Measurements from ENCODE around the gene RHO.

Gene RHO

GRCh38 chr3:129575233-129575996 lies 47.0 kb downstream of the RHO start:
- in situ Hi-C loops (cut with MboI; ENCODE audit: low sequenced_read_pairs), result no loop called here

DNA sequence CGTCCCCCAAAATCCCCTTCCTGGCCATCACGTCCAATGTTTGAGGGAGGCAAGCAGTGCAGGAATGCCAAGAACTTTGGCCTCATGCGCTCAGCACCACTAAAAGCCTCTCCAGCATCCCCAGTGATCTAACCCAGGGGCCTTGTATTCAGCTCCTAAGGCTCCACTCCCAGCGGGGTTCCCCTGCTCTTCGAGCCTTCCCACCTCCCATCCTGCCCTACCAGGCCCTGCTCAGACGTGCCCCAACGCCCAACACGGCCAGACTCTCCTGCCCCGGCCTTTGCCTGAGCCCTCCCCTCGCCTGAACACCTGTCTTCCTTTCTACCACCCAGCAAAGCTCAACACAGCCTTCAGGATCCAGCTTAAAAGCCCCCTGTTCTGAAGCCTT lies 47.6 kb downstream of the RHO start:
- in situ Hi-C loops (cut with MboI; ENCODE audit: low sequenced_read_pairs), result no loop called here

DNA sequence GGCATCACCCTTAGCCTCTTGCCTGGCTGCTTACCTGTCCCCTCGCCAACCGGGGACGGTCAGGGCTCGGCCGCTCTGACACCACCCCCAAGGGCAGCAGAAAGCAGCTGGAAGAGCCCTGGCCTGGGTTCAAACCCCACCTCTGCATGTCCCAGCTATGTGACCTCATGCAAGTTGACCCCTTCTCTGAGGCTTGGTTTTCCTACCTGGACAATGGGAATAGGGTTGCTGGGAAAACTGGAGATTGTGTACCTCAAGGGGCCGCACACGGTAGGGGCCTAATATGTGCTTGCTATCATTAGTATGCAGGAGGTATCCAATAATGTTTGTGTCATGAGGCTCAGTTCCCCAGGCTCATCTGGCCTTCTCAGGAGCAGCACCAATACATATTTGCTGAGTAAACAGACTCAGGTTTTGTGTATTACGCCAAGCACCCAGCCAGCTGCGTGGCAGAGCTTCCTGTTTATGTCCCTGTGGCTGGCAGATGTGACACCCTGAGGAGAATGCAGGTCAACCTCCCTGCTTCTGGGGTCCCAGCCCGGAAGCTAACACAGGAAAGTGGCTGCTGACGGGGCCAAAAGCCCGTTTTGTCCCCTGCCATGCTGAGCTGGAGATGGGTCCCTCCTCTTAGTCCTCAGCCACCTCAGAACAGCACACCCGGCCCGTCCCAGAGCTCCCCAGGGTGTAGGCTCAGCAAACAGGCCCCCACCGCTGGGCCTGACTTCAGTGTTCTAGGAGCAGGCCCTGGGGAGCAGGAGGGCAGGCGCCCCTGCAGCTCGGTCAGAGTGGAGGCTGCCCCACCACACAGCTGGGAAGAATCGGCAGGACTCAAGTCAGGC lies 48.3 kb downstream of the RHO start:
- in situ Hi-C loops (cut with MboI; ENCODE audit: low sequenced_read_pairs), result no loop called here

DNA sequence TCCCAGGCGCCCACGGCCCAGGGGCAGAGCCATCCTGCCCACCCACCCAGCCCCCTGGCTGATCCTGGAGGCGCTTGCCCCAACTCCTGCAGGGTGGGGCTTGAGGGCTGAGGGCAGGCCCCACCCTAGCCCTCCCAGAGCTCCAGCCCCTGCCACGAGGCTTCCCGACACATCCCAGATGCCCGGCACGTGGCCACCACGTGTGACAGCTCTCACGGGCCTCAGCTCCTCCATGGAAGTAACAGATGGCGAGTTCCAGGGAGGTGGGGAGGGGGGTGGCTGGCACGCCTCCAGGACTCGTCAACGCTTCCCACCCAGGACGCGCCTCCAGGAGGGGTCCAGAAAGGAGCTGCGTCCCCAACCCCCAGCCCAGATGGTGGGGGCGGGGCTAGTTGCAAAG lies 48.9 kb downstream of the RHO start:
- in situ Hi-C loops (cut with MboI; ENCODE audit: low sequenced_read_pairs), result no loop called here

GRCh38 chr3:129577925-129578786 lies 49.7 kb downstream of the RHO start:
- in situ Hi-C loops (cut with MboI; ENCODE audit: low sequenced_read_pairs), result no loop called here

DNA sequence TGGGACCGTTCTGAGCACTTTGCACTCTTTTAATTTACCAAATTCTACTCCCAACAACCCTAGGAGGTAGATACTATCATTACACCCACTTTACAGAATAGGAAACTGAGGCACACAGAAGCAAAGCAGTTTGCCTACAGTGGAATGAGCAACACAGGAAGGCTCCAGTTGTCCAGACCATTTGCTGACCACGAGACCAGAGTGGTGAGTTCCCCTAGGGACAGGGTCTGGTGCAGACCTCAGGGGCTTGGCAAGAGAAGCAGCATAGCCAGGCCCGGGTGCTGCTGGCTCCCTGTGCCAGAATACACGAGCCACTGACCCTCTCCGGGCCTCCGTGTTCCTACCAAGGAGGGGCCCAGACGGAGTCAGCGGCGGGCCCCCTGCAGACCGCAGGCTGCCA lies 51.6 kb downstream of the RHO start:
- in situ Hi-C loops (cut with MboI; ENCODE audit: low sequenced_read_pairs), result no loop called here

DNA sequence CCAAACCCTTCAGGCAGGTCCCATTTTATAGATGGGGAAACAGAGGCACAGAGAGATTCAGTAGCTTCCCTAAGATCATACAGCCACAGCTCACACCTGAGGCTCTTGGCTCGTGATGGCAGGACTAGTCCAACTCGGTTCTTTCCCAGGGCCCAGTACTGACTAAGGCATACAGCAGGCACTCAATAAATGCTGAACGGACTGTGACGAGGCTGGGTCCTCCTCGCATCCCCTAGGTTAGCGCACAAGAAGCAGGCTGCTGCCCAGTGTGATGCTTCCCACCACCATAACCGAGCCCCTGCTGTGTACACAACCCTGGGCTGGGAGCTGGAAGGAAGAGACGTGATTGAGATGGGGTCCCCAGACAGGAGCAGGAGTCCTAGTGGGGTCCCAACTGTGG lies 53.2 kb downstream of the RHO start:
- in situ Hi-C loops (cut with MboI; ENCODE audit: low sequenced_read_pairs), result no loop called here

DNA sequence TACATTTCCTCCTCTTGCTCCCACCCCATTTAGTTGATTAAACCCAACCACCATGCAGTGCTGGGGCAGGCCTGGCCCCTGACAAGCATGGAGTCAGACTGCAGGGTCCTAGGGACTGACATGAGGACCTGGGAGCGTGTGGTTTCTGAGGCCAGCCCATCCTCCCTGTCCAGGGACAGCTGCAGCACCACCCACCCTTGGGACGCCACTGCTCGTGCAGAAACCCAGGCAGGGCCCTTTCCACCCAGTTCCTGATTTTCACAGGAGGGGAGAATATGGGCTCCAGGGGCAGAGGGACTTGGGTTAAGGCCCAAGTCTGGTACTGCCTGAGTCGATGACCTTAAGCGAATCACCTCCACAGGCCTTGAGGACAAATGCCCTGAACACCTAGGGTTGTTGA lies 54.4 kb downstream of the RHO start:
- in situ Hi-C loops (cut with MboI; ENCODE audit: low sequenced_read_pairs), result no loop called here

DNA sequence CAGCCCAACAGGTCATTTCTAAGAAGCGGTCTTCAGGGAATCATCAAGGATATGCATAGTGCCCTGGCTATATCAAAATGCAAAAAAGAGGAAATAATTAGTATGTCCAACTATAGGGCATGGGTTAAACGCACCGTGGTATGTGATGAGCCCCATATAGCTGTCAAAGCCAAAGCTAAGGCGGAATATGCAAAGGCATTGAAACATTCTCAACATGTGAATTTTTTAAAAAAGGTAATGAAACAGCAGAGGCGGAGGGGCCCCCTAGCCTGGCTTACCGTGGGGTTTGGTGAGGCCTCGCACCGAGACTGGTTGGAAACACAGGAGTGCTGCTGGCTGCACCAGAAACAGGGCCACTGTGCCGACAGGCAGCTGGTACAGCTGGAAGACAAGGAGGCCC lies 54.9 kb downstream of the RHO start:
- in situ Hi-C loops (cut with MboI; ENCODE audit: low sequenced_read_pairs), result no loop called here

DNA sequence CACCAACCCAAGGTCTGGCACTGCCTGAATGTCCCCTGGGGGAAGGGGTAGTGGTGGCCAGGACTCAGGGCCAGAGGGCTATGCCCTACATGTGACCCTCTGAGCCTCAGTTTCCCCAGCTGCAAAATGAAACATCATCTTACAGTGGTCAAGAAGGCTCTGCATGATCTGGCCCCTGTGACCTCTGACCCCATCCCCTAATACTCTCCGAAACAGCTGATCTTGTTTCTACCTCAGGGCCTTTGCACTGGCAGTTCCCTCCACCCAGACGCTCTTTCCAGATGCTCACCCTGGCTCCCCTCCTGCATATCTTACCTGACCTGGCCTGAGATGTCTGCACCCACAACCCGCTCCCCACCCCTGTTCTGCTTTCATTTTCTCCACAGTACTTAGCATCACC lies 56.2 kb downstream of the RHO start:
- in situ Hi-C loops (cut with MboI; ENCODE audit: low sequenced_read_pairs), result no loop called here

All from hTERT RPE-1 (cell line).